Natural killer cell treated with Interleukin-12 subunit alpha and Interleukin-12 subunit beta and Interleukin-15 and Interleukin-18, amount 100 ng/mL, for 72 hours (primary cell): Measurements from ENCODE around the gene SIPA1L2. TPM values are rescaled to one million over a fixed set of nuclear protein-coding genes. Genes with fewer than 3 reads are reported as not detected.
"Not testable (repeated sequence)": the region's sequence is repeated elsewhere in the genome, so short reads cannot be mapped to it uniquely, and the experiment has no call there.

Source experiments
- ATAC-seq, 2 donors: fragments of 150-1000 bp; cut with Tn5 transposase in 1 of 2; sonication (Bioruptor Pico), chemical (Tn5 transposase) in 1 of 2; 2 replicates each; pipeline ENCODE4 v1.10.0; 2021
- DNase-seq: peaks from one replicate; pipeline ENCODE4 v3.0.0; 2022; ENCODE audit warnings: low spot score
- H3K27ac Mint-ChIP-seq, 2 donors: 1 replicate in 1 of 2; 2 replicates in 1 of 2; pipeline ENCODE4 v1.8.0; 2022; ENCODE audit warnings: mixed read lengths in 2 of 2, mild to moderate bottlenecking in 1 of 2, moderate library complexity in 1 of 2
- H3K27me3 Mint-ChIP-seq, 2 donors: 1 replicate in 1 of 2; 2 replicates in 1 of 2; pipeline ENCODE4 v1.8.0; 2022; ENCODE audit warnings: mixed read lengths in 2 of 2
- H3K36me3 Mint-ChIP-seq: one replicate; pipeline ENCODE4 v1.8.0; 2022; ENCODE audit warnings: mixed read lengths
- H3K4me1 Mint-ChIP-seq, 2 donors: 1 replicate in 1 of 2; 2 replicates in 1 of 2; pipeline ENCODE4 v1.8.0; 2022; ENCODE audit warnings: low read depth in 2 of 2, mixed read lengths in 2 of 2, mild to moderate bottlenecking in 1 of 2
- H3K4me3 Mint-ChIP-seq: one replicate; pipeline ENCODE4 v1.8.0; 2022; ENCODE audit warnings: mixed read lengths
- H3K9me3 Mint-ChIP-seq: 2 replicates; pipeline ENCODE4 v1.8.0; 2022; ENCODE audit warnings: mixed read lengths
- total RNA-seq, 2 donors: library from RNA; stranded (reverse); gene quantifications; one replicate each; pipeline ENCODE4 v1.2.3, GENCODE V29; 2022

SIPA1L2 gene
- total RNA-seq, 2 donors from 2014 or later, result 2.4 to 3.7 TPM

DNA sequence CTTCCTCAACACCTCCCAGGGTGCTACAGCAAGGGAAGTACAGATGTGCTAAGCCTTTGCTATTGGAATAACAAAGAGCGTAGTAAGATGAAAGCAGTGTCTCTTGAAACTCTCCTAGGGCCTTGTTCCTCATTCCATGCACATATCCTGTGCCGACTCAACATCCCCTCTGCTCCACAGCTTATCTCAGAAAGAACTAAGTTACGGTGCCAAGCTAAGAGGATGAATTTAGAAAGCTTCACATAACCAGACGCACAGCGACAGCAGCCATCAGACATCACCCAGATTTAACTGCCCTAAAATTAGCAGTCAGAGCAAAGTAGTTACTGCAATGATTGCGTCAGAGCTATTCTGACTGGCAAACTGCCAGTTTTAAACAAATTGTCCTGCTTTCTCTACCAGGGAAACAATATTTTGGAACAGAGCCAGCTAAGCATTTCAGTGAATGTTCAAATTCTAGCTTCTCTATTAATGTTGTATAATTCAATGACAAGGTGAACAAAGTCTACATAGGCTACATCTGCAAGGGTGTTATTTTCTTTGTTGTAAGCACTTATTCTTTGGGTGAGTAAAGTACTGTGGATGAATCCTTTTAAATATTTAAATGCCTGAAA is 9.5 kb downstream of the SIPA1L2 start:
- Mint-ChIP-seq H3K4me1 (peaks cover 0 to 6% of the 10 kb centered on the region in 2 donors), H3K9me3 (no peaks in the 10 kb centered on the region), H3K4me3 (no peak overlapping the region), H3K27me3 (peaks cover 20 to 24% of the 10 kb centered on the region in 2 donors), H3K27ac (no peak overlapping the region), H3K36me3 (no peaks in the 10 kb centered on the region)
- no peak for DNase-seq
- no peak for ATAC-seq

DNA sequence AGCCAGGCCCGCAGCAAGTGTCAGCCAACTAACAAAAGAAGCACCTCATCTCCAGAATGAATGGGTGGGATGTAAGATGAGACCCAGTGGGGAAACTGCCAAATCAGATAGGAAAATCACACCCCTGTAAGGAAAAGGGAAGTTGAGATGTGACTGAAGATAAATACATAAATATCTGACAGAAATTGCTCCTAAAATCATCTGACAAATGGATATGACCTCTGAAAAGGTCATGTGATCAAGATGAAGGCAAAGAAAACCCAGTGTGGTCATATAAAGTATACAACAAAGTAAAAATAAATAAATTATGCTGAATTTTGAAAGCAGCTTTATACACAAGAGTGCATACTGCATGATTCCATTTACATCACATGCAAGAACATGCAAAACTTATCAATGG is 12.7 kb downstream of the SIPA1L2 start:
- H3K9me3 Mint-ChIP-seq, result no peaks in the 10 kb centered on the region
- DNase-seq (no peak), ATAC-seq (no peak)
- H3K27ac Mint-ChIP-seq, result no peak overlapping the region
- H3K4me3 Mint-ChIP-seq, result no peak overlapping the region
- peaks cover 14% of the 10 kb centered on the region in 2 donors for H3K27me3 Mint-ChIP-seq
- no peaks in the 10 kb centered on the region for H3K36me3 Mint-ChIP-seq
- H3K4me1 Mint-ChIP-seq, result no peaks in the 10 kb centered on the region

DNA sequence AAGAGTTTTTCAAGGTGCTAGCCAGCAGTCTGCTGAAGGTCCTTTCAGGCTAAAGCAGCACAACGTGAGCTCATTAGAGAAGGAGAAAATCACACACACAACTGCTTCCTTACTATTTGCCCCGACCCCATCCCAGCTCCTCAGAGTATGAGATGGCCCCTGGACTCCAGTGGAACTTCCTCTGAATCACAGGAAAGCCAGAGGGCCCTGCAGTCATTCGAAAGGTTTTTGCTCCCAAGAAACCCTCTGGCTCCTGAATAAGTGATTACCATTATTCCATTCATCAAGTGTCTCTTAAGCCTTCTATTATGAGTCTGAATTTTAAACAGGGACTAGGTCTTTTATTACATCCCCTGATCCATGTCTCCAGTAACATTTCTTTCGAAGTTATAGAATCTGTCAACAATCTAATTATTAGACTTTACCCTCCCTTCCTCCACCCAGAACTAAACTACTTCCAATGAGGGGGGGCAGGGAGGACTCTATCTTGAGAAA is 14.6 kb downstream of the SIPA1L2 start:
- Mint-ChIP-seq H3K4me3 (no peak overlapping the region), H3K9me3 (no peaks in the 10 kb centered on the region), H3K27me3 (peaks cover 7 to 10% of the 10 kb centered on the region in 2 donors), H3K4me1 (no peaks in the 10 kb centered on the region), H3K27ac (no peak overlapping the region), H3K36me3 (no peaks in the 10 kb centered on the region)
- DNase-seq (no peak), ATAC-seq (no peak)

DNA sequence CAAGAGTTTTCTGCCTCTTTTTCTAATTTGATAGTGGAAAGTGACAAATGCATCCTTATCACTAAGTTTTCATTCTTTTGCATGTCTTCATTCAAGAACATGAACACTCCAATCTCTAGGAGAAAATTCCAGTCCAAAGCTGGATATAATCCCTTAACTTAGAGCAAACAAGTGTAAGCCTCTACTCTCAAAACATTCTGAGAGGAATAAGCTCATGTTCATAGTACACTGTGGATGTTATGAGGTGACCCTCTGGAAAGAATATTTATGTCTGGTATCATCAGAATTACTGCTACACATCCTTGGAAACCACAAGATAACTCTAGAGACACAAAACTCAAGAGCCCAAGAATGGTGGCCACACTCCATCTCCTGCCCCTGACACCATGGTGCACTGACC is 15.1 kb downstream of the SIPA1L2 start:
- no peaks in the 10 kb centered on the region for H3K36me3 Mint-ChIP-seq
- H3K4me1 Mint-ChIP-seq, result no peaks in the 10 kb centered on the region
- H3K27me3 Mint-ChIP-seq, result peaks cover 7% of the 10 kb centered on the region in 2 donors
- no peaks in the 10 kb centered on the region for H3K9me3 Mint-ChIP-seq
- H3K4me3 Mint-ChIP-seq, result no peak overlapping the region
- no peak overlapping the region for H3K27ac Mint-ChIP-seq
- ATAC-seq (no peak), DNase-seq (no peak)

DNA sequence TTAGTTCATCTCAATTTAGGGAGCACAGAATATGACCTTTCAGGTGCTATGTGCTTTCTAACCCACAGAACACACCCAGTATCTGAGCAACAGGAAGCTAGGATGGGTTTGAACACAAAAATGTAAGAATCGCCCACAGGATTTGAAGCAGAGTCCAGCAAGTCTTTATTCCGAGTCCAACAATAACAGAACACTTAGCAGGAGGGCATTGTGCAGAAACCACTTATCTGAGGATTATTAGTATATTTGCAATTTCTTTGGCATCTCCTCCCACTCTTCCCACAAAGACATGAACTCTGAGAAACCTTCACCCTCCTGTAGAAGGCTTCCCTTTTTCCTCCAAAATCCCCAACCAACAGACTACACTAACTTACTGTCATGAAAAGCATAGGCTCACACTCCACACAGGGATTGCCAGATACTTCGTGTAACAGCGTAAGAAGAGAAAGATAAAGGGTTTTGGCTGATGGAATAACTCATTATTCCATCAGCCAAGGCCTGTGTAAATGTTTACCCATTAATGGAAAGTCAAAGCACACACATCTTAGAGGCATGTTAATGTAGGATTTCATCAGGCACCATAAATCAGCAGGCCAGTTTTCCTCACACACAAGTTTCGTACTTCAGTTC is 16.1 kb downstream of the SIPA1L2 start:
- no peak for DNase-seq
- no peak for ATAC-seq
- H3K27me3 Mint-ChIP-seq, result peaks cover 7% of the 10 kb centered on the region in 2 donors
- no peaks in the 10 kb centered on the region for H3K9me3 Mint-ChIP-seq
- H3K36me3 Mint-ChIP-seq, result no peaks in the 10 kb centered on the region
- no peak overlapping the region for H3K4me3 Mint-ChIP-seq
- no peak overlapping the region for H3K27ac Mint-ChIP-seq
- H3K4me1 Mint-ChIP-seq, result no peaks in the 10 kb centered on the region

DNA sequence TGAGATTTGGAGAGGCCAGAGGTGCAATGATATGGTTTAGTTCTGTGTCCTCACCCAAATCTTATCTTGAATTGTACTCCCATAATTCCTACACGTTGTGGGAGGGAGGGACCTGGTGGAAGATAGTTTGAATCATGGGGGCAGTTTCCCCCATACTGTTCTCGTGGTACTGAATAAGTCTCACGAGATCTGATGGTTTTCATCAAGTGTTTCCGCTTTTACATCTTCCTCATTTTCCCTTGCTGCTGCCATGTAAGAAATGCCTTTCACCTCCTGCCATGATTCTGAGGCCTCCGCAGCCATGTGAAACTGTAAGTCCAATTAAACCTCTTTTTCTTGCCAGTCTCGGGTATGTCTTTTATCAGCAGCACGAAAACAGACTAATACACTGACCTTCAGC is 17.1 kb downstream of the SIPA1L2 start:
- not testable (repeated sequence) for H3K36me3 Mint-ChIP-seq, H3K4me3 Mint-ChIP-seq, H3K27me3 Mint-ChIP-seq, DNase-seq, H3K4me1 Mint-ChIP-seq, ATAC-seq, H3K9me3 Mint-ChIP-seq, H3K27ac Mint-ChIP-seq

DNA sequence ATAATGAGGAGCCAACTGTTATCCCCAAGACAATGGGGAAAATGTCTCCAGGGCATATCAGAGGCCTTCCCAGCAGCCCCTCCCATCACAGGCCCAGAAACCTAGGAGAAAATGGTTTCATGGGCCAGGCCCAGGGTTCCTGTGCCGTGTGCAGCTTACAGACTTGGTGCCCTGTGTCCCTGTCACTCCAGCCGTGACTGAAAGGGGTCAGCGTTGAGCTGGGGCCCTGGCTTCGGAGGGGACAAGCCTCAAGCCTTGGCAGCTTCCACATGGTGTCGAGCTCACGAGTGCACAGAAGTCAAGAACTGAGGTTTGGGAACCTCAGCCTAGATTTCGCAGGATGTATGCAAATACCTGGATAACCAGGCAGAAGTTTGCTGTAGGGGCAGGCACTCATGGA is 18.1 kb downstream of the SIPA1L2 start:
- H3K27ac Mint-ChIP-seq, result no peak overlapping the region
- H3K36me3 Mint-ChIP-seq, result no peaks in the 10 kb centered on the region
- no peaks in the 10 kb centered on the region for H3K9me3 Mint-ChIP-seq
- H3K4me1 Mint-ChIP-seq, result no peaks in the 10 kb centered on the region
- DNase-seq (no peak), ATAC-seq (no peak)
- peaks cover 4 to 7% of the 10 kb centered on the region in 2 donors for H3K27me3 Mint-ChIP-seq
- H3K4me3 Mint-ChIP-seq, result no peak overlapping the region

DNA sequence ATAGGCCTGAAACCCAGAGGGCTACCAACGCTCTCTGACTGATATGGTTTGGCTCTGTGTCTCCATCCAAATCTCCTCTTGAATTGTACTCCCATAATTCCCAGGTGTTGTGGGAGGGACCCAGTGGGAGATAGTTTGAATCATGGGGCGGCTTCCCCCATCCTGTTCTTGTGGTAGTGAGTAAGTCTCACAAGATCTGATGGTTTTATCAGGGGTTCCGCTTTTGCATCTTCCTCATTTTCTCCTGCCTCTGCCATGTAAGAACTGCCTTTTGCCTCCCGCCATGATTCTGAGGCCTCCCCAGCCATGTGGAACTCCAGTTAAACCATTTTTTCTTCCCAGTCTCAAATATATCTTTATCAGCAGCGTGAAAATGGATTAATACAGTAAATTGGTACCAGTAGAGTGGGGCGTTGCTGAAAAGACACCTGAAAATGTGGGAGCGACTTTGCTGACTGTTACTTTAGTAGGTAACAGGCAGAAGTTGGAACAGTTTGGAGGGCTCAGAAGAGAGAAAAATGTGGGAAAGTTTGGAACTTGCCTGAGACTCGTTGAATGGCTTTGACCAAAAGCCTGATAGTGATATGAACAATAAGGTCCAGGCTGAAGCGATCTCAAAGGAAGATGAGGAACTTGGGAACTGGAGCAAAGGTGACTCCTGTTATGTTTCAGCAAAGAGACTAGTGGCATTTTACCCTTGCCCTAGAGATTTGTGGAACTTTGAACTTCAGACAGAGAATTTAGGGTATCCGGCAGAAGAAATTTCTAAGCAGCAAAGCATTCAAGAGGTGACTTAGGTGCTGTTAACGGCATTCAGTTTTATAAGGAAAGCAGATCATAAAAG is 18.8 kb downstream of the SIPA1L2 start:
- not testable (repeated sequence) for H3K9me3 Mint-ChIP-seq, H3K27me3 Mint-ChIP-seq, DNase-seq, H3K36me3 Mint-ChIP-seq, H3K27ac Mint-ChIP-seq, H3K4me1 Mint-ChIP-seq, H3K4me3 Mint-ChIP-seq, ATAC-seq

DNA sequence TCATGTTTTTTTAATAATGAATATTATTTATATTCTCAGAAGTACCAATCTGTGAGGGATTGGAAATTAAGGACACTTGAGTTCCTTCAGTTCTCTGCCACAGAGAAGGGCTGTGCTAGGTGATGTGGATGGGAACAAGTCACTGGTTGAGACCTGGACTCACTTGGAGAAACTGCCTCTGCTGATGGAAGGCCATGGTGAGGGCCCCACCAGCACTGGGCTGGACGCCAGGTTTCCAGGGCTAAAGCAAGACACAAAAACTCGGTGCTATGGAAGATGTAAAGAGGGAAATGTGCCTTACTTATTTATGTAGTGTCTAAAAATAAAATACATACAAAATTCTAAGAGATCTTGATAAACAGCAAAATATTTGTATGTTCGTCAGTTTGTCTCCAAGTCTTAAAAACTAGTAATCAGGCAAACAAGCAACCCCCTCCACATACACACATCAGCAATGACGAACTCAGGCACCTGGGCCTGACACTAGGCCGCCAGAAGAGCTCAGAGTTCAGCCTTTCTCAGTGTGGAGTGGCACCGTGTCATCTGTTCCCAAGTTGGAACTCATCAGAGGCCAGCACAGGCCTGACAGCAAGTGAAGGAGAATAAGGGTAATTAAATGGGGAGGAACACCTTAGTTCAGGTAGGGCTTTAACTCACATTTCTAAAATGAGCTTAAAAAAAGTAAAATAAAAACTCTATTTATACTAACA is 19.6 kb downstream of the SIPA1L2 start:
- H3K4me3 Mint-ChIP-seq, result no peak overlapping the region
- H3K4me1 Mint-ChIP-seq, result no peaks in the 10 kb centered on the region
- DNase-seq, result no peak
- H3K36me3 Mint-ChIP-seq, result no peaks in the 10 kb centered on the region
- no peaks in the 10 kb centered on the region for H3K9me3 Mint-ChIP-seq
- no peak for ATAC-seq
- peaks cover 4 to 6% of the 10 kb centered on the region in 2 donors for H3K27me3 Mint-ChIP-seq
- no peak overlapping the region for H3K27ac Mint-ChIP-seq

DNA sequence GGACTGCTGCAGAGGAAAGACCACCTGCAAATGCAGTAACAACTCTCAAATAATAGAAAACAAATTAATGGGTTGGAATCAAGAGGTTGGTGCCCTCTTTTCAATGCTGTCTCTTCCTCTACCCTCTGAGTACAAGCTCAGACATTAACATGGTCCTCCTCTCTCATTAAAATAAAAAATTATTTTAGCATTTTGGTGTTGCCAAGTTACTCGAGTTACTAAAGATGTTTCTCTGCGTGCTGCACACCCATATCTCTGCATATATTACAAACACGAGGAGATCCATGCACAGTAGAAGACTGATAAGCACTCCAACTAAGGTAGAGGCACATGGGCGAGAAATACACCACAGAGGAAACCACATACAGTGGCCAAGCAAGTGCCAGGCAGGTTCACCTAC is 21.5 kb downstream of the SIPA1L2 start:
- peaks cover 0 to 2% of the 10 kb centered on the region in 2 donors for H3K27me3 Mint-ChIP-seq
- no peak for ATAC-seq
- no peak overlapping the region for H3K4me3 Mint-ChIP-seq

DNA sequence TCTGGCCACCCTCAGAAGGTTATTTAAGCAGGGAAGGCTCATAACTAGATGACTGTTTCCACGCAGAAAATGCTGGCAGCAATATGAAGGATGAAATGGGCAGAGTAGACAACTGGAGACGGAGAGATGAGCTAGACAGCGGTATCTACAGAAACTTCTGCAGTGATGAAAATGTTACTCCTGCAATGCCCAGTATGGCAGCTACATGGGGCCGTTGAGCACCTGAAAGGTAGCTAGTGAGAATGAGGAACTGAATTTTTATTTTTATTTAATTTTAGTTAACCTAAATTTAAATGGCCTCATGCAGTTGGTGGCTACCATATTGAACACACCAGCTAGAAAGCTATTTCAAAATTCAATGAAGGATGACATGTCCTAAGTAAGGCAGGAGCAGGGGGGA is 27.3 kb downstream of the SIPA1L2 start:
- no peak for ATAC-seq
- Mint-ChIP-seq H3K4me1 (peaks cover 8 to 20% of the 10 kb centered on the region in 2 donors), H3K36me3 (no peaks in the 10 kb centered on the region), H3K4me3 (no peak overlapping the region), H3K27ac (no peak overlapping the region), H3K9me3 (no peaks in the 10 kb centered on the region), H3K27me3 (peaks cover 0 to 3% of the 10 kb centered on the region in 2 donors)
- no peak for DNase-seq

More for the DNA sequence above, 21.5 kb downstream of the SIPA1L2 start:
- H3K36me3 Mint-ChIP-seq, result no peaks in the 10 kb centered on the region
- no peak for DNase-seq
- no peaks in the 10 kb centered on the region for H3K9me3 Mint-ChIP-seq
- no peaks in the 10 kb centered on the region for H3K4me1 Mint-ChIP-seq
- no peak overlapping the region for H3K27ac Mint-ChIP-seq

DNA sequence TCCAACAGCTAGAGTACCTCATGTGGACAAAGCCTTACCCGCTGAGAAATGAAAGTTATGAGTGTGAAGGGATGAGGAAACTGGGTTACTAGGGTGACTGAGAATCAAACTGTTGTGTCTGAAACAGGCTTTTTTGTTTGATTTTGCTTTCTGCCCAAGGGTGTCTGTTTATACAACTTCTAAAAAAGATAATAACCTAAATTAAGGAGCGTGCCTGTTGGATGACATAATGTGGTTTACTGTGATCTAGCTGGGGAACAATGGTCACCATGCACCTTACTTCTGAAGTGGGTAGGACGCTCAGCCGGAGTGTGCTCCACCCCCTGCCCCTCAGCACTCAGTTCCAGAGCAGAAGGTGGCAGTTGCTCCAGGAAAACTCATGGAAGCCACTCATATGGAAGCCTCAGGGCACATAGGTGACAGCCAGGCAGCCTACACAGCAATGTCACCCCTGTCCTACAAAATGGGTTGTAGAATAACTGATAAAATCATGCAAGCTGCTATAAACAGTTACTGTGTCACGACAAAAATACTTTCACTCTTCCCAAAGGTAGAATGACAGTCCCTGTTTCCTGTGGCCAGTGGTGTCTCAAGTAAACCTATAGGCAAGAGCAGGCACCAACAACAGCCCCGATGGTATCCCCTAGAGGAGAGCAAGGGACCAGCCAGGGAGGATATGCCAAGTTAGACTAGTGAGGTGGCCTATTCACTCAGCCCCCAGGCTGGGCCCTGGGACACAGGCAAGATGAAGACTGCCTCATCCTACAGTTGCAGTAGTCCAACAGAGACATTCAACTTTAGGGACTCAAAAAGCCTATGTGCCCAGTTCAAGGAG is 29.3 kb downstream of the SIPA1L2 start:
- Mint-ChIP-seq H3K9me3 (no peaks in the 10 kb centered on the region), H3K27me3 (peaks cover 0 to 3% of the 10 kb centered on the region in 2 donors), H3K4me3 (no peak overlapping the region), H3K36me3 (no peaks in the 10 kb centered on the region), H3K4me1 (peaks cover 8 to 20% of the 10 kb centered on the region in 2 donors), H3K27ac (no peak overlapping the region)
- peak in 1 of 2 donors; percentile 58 for ATAC-seq
- no peak for DNase-seq
